ENCODE results near the gene MTA1. TPM values are rescaled to one million over a fixed set of nuclear protein-coding genes. Genes with fewer than 3 reads are reported as not detected.

MTA1 gene
- total and polyA plus RNA-seq, 2 donors (not counting 1 experiment from before 2014, with no cell fraction given): 137 to 147 TPM

DNA sequence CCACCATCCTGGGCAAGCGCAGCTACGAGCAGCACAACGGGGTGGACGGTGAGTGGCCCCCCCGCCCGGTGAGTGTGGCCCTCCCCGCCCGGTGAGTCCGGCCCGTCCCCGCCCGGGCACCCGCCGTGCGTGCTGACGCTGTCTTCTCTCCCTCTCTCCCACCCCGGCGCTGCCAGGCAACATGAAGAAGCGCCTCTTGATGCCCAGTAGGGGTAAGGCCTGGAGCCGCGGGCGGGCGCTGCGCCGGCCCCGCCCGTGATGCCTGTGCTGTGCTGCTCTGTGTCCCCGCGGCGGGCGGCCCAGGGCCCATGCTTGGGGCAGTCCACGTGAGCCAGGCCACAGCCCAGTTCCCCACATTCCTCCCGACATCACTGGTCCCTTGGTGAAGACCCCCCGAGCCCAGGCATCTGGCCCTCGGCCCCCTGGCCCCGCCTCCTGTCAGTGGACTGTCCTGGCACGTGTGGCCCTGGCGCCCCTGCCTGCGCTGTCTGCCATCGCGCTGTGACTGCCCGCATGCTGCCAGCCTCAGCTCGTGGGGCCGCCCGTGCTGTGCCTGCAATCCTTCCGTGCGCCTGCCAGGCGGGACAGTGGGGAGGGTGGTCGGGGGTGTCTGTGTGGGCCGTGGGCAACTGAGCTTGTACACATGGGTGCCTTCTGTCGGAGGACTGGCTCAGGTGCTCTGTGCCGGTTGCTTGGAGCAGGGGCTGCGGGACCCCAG, 47.1 kb downstream of the MTA1 start:
- POLR2A ChIA-PET: no interaction called here
- no peak for DNase-seq
- 95% methylated on average over 48 of the region's 53 CpGs for WGBS (ENCODE audit: insufficient coverage)
- Histone ChIP-seq H3K27ac (ENCODE audit: low read length in 2 of 2) (no peak overlapping the region), H3K36me3 (replicated peaks in 1 of 2; ENCODE audit: control extremely low read depth in 1 of 2, control insufficient read depth in 1 of 2, extremely low read depth in 1 of 2, insufficient read depth in 2 of 2, low read length in 1 of 2) (peaks cover 0 to 26% of the 10 kb centered on the region in 2 experiments), H3K4me1 (ENCODE audit: control insufficient read depth in 2 of 2, insufficient read depth in 2 of 2, low read length in 2 of 2) (peaks cover 0 to 8% of the 10 kb centered on the region in 2 donors), H2AFZ (ENCODE audit: insufficient read depth, low read depth, low read length, poor library complexity, severe bottlenecking) (no peak overlapping the region), H3K9me3 (ENCODE audit: control extremely low read depth in 1 of 3, control insufficient read depth in 2 of 3, insufficient read depth in 1 of 3, low read length in 2 of 3) (no peaks in the 10 kb centered on the region), H3K4me3 (ENCODE audit: control extremely low read depth in 1 of 5, extremely low read depth in 1 of 5, insufficient read depth in 1 of 5, low read depth in 2 of 5, low read length in 4 of 5) (no peak overlapping the region), H3K9ac (ENCODE audit: low read length) (no peak overlapping the region), H3K4me2 (replicated peaks; ENCODE audit: low read depth, low read length, poor library complexity, severe bottlenecking) (no peak overlapping the region), H3K79me2 (ENCODE audit: control insufficient read depth, insufficient read depth, low read length) (no peaks in the 10 kb centered on the region), H4K20me1 (ENCODE audit: control insufficient read depth, insufficient read depth, low read length, poor library complexity, severe bottlenecking) (peaks cover 5% of the 10 kb centered on the region), H3K27me3 (replicated peaks in 1 of 4; ENCODE audit: control extremely low read depth in 1 of 4, control insufficient read depth in 3 of 4, insufficient read depth in 4 of 4, low read length in 3 of 4) (peaks cover 0 to under 1% (median 0%) of the 10 kb centered on the region in 4 experiments)
- Mint-ChIP-seq H3K27ac (no peak overlapping the region), H3K4me1 (no peaks in the 10 kb centered on the region), H3K4me3 (no peak overlapping the region), H3K27me3 (no peaks in the 10 kb centered on the region), H3K9me3 (ENCODE audit: insufficient read depth) (no peaks in the 10 kb centered on the region)
- CTCF ChIA-PET: interaction anchor here (1.5 kb wide), 1 partner anchor 24 kb away, joined by 3 read pairs; no protein-coding TSS in a partner anchor
- ATAC-seq (ENCODE audit: low read depth): no peak
- TF ChIP-seq EZH2 (IDR thresholded peaks at IDR 0.05; ENCODE audit: borderline replicate concordance, insufficient read depth, low read depth, low read length, poor library complexity, severe bottlenecking): no peak
- TF ChIP-seq, protein P1, sequence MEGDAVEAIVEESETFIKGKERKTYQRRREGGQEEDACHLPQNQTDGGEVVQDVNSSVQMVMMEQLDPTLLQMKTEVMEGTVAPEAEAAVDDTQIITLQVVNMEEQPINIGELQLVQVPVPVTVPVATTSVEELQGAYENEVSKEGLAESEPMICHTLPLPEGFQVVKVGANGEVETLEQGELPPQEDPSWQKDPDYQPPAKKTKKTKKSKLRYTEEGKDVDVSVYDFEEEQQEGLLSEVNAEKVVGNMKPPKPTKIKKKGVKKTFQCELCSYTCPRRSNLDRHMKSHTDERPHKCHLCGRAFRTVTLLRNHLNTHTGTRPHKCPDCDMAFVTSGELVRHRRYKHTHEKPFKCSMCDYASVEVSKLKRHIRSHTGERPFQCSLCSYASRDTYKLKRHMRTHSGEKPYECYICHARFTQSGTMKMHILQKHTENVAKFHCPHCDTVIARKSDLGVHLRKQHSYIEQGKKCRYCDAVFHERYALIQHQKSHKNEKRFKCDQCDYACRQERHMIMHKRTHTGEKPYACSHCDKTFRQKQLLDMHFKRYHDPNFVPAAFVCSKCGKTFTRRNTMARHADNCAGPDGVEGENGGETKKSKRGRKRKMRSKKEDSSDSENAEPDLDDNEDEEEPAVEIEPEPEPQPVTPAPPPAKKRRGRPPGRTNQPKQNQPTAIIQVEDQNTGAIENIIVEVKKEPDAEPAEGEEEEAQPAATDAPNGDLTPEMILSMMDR (IDR thresholded peaks at IDR 0.05): no peak
- intact Hi-C loops (cut with micrococcal nuclease): no loop called here

DNA sequence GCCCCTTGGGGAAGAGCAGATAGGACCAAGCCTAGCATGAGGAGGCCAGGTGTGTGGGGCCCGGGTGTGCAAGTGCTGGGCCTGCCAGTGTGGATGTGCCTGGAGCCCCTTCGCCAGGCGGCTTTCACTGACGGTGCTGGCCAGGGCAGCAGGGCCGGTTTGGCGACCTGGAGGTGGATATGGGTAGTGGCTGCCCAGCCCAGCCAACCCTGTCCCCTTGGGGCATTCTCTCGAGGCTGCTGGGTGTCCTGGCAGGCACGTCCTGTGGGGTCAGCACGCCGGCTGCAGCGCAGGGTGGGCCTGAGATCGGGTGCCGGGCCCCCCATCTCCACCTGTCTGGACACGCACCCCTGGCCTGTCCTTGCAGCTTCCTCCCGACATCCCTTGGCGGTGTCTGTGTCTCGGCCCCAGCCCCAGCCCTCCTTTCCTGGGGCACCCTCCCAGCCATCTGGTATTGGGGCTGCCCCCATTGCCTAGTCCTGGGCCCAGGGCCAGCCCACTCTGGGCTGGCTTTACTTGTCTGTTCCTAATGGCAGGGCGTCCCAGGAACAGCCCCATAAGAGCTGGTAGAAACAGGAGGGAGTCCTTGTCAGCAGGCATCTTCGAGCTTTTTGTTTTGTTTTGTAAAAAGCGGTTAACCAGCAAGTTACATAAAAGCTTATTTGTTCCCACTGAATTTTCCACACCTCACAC, 47.8 kb downstream of the MTA1 start:
- DNase-seq (no peak), ATAC-seq (ENCODE audit: low read depth) (no peak)
- Histone ChIP-seq H3K36me3 (replicated peaks in 1 of 2; ENCODE audit: control extremely low read depth in 1 of 2, control insufficient read depth in 1 of 2, extremely low read depth in 1 of 2, insufficient read depth in 2 of 2, low read length in 1 of 2) (peaks cover 0 to 26% of the 10 kb centered on the region in 2 experiments), H2AFZ (ENCODE audit: insufficient read depth, low read depth, low read length, poor library complexity, severe bottlenecking) (no peak overlapping the region), H3K4me2 (replicated peaks; ENCODE audit: low read depth, low read length, poor library complexity, severe bottlenecking) (no peak overlapping the region), H3K9ac (ENCODE audit: low read length) (no peak overlapping the region), H3K27ac (ENCODE audit: low read length in 2 of 2) (no peak overlapping the region), H4K20me1 (ENCODE audit: control insufficient read depth, insufficient read depth, low read length, poor library complexity, severe bottlenecking) (peaks cover 5% of the 10 kb centered on the region), H3K27me3 (replicated peaks in 1 of 4; ENCODE audit: control extremely low read depth in 1 of 4, control insufficient read depth in 3 of 4, insufficient read depth in 4 of 4, low read length in 3 of 4) (peaks cover 0 to 6% (median 0%) of the 10 kb centered on the region in 4 experiments), H3K4me1 (ENCODE audit: control insufficient read depth in 2 of 2, insufficient read depth in 2 of 2, low read length in 2 of 2) (peaks cover 0 to 8% of the 10 kb centered on the region in 2 donors), H3K4me3 (ENCODE audit: control extremely low read depth in 1 of 5, extremely low read depth in 1 of 5, insufficient read depth in 1 of 5, low read depth in 2 of 5, low read length in 4 of 5) (no peak overlapping the region), H3K79me2 (ENCODE audit: control insufficient read depth, insufficient read depth, low read length) (no peaks in the 10 kb centered on the region), H3K9me3 (ENCODE audit: control extremely low read depth in 1 of 3, control insufficient read depth in 2 of 3, insufficient read depth in 1 of 3, low read length in 2 of 3) (no peaks in the 10 kb centered on the region)
- H3K27ac Mint-ChIP-seq: no peak overlapping the region
- POLR2A ChIA-PET: no interaction called here
- peaks cover 4% of the 10 kb centered on the region for H3K4me1 Mint-ChIP-seq
- 91% methylated on average over 18 of the region's 20 CpGs for WGBS (ENCODE audit: insufficient coverage)
- no peaks in the 10 kb centered on the region for H3K27me3 Mint-ChIP-seq
- CTCF ChIA-PET: interaction anchor here (1.0 to 1.5 kb wide), 2 partner anchors 13 to 23 kb away, joined by 3 read pairs; no protein-coding TSS in a partner anchor
- intact Hi-C loops (cut with micrococcal nuclease): no loop called here
- TF ChIP-seq, protein P1 (IDR thresholded peaks at IDR 0.05): no peak
- no peak for TF ChIP-seq EZH2 (IDR thresholded peaks at IDR 0.05; ENCODE audit: borderline replicate concordance, insufficient read depth, low read depth, low read length, poor library complexity, severe bottlenecking)
- no peak overlapping the region for H3K4me3 Mint-ChIP-seq
- no peaks in the 10 kb centered on the region for H3K9me3 Mint-ChIP-seq (ENCODE audit: insufficient read depth)
